ENCODE measurements around the gene STMND1.

DNA sequence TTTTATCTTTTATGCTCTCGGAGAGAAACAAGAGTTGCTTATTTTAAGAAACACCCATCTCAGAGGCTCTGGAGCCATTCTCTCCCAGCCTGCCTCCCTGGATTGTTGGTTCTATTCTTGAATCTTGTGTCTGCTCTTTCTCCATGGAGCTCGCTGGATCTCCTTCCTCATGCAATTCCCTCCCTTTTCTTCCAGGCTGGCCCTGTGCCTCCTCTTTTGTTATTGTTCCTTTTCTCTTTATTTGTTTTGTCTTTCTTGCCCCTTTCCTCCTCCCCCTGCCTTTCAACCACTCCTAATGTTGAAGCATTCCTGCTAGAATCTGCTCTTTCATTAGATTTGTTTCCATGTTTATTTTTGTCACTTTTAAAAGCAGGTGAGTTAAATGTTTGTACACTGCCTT, 76.5 kb downstream of the STMND1 start:
- TF ChIP-seq RAD21 (IDR thresholded peaks at IDR 0.05; ENCODE audit: insufficient read depth, low read depth, low read length) (no peak), EZH2 (IDR thresholded peaks at IDR 0.05; ENCODE audit: borderline replicate concordance, control insufficient read depth, low read depth, low read length) (no peak), EP300 (IDR thresholded peaks at IDR 0.05; ENCODE audit: borderline replicate concordance in 1 of 2, control insufficient read depth in 1 of 2, low read depth in 2 of 2, low read length in 2 of 2) (no peak)

Measured in GM12878 (cell line).